Skeletal muscle tissue (tissue), 4 donors: ENCODE measurements around the gene SLC9A1. TPM values are rescaled to one million over a fixed set of nuclear protein-coding genes. Genes with fewer than 3 reads are reported as not detected.
A peak's percentile ranks its signal among the peaks of the same experiment; 100 is the strongest.

Experiments used
- H3K27ac ChIP-seq: one replicate; pipeline ENCODE4 v1.7.0; 2013; ENCODE audit warnings: mild to moderate bottlenecking, low read depth, low read length, inconsistent platforms
- H3K27me3 ChIP-seq, 3 donors: one replicate each; pipeline ENCODE4 v1.7.0; 2013; ENCODE audit warnings: low read length in 3 of 3; ENCODE audit not compliant: control insufficient read depth in 3 of 3, insufficient read depth in 3 of 3
- H3K36me3 ChIP-seq, 3 donors: one replicate each; pipeline ENCODE4 v1.7.0; 2013; ENCODE audit warnings: low read length in 3 of 3; ENCODE audit not compliant: control insufficient read depth in 3 of 3, insufficient read depth in 3 of 3
- H3K4me1 ChIP-seq, 3 donors: one replicate each; pipeline ENCODE4 v1.7.0; 2013; ENCODE audit warnings: low read length in 3 of 3, mild to moderate bottlenecking in 3 of 3; ENCODE audit not compliant: control insufficient read depth in 3 of 3, insufficient read depth in 3 of 3
- H3K4me3 ChIP-seq, 3 donors: one replicate each; pipeline ENCODE4 v1.7.0; 2013; ENCODE audit warnings: low read length in 3 of 3
- H3K9ac ChIP-seq, 3 donors: one replicate each; pipeline ENCODE4 v1.7.0; 2013; ENCODE audit warnings: low read length in 3 of 3, mild to moderate bottlenecking in 3 of 3, moderate library complexity in 2 of 3, low read depth in 1 of 3
- H3K9me3 ChIP-seq, 3 donors: one replicate each; pipeline ENCODE4 v1.7.0; 2013; ENCODE audit warnings: low read length in 3 of 3; ENCODE audit not compliant: control insufficient read depth in 3 of 3
- total RNA-seq: library from RNA; depleted of rRNA; stranded (reverse); fragments of >200 nt; gene quantifications from one replicate; pipeline ENCODE4 v1.2.3, GENCODE V29; 2014
- donor health status: Osteomylitis.

SLC9A1 gene
- total RNA-seq, 1 donor from 2014 or later, result 1.6 TPM

DNA sequence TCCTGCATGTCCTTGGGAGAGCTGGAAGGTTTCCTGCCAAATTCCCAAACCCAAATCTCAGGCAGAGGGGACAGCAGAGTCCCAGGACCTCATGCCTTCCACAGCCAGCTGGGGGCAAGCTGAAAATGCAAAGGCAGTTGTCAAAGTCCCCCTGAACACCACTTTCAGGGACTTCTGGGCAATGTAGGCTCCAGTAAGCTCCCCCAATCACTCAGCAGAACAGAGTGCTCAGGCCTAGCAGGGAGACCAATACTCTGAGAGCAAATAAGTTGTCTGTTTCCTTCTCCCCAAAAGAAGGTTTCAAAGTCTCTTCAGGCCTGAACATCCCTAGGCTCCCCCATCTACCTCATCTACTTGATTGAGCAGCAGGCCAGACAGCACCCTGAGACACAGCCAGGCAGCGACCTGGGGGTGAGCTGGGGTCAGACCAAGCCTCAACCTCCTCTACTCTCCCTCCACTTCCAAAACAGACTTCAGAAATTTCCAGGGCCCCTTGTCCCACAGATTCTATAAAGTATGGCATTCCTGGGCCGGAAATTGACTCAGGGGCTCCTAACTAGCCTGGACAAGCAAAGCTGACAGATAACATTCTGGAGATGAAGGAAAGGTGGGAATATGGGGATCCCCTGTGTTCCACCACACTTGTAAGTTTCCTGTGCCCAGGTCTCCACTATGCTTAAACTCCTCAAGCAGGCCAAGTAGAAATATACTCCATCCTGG lies 1.9 kb downstream of the SLC9A1 start:
- H3K27ac ChIP-seq, result peak overlapping the region; percentile 87
- no peaks in the 10 kb centered on the region for H3K27me3 ChIP-seq
- H3K4me1 ChIP-seq, result peaks cover 65 to 68% (median 67%) of the 10 kb centered on the region in 3 donors
- H3K9ac ChIP-seq, result peak overlapping the region; percentile 80 to 93 (median 93)
- no peaks in the 10 kb centered on the region for H3K36me3 ChIP-seq
- H3K4me3 ChIP-seq, result peak overlapping the region; percentile 71 to 86 (median 86)
- H3K9me3 ChIP-seq, result no peaks in the 10 kb centered on the region

DNA sequence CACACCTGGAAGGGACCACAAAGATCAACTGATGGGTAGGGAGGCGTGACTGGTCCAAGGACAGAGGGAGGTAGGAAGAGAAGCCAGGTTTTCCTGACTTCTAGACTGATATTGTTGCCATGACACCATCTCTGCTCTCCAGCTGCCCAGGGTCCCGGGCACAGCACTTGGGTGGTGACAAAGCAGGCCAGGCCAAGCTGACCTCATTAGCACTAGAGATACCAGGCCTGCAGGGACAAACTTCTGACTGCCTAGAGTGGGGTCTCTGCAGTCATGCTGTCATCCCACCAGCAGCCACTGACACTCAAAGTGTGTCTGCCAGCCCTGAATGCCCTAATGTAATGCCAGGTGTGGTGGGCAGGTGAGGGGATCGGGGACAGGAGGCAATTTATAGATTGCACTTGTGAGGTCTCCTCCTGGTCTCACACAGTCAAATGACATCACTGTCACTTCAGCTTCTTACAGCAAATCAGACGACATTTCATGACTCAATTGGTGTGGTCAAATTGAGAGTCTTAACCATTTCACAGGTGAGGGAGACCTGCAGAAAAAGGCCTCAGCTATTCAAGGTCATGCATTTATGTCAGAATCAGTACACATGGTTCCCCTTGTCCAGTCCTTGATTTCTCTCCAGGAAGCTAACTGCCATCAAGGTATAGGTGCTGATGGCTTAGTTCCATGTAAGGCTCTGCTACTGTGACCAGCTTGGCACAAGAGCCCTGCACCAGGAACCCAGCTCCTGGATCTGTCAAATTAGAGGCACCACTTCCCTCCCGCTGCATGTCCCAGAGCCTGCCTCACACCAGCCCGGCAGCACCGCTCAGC lies 2.7 kb downstream of the SLC9A1 start:
- H3K27ac ChIP-seq, result peak overlapping the region; percentile 87
- peak overlapping the region; percentile 71 to 86 (median 86) for H3K4me3 ChIP-seq
- H3K4me1 ChIP-seq, result peaks cover 67 to 72% (median 67%) of the 10 kb centered on the region in 3 donors

DNA sequence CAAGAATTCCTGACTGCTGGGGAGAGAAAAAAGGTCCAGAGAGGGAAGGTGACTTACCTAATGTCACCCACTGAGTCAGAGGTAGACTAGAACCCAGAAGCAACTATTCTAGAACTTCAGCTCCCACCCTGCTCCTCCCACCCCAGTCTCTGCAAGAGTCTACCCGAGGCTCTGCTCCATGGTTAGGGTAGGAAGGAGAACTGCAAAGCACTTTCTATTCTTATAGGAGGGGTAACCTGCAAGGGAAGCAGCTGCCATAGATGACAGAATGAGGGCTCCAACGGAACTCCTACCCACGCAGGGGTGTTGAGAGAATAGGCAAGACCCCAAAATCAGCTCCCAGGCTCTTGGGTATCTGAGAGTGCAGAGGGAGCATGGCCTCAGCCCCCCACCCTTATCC lies 4.3 kb downstream of the SLC9A1 start:
- H3K27me3 ChIP-seq, result no peaks in the 10 kb centered on the region
- H3K4me1 ChIP-seq, result peaks cover 76 to 82% (median 76%) of the 10 kb centered on the region in 3 donors
- peak overlapping the region in 1 of 3 donors; percentile 19 for H3K9ac ChIP-seq
- no peaks in the 10 kb centered on the region for H3K36me3 ChIP-seq
- H3K9me3 ChIP-seq, result no peaks in the 10 kb centered on the region
- H3K27ac ChIP-seq, result peak overlapping the region; percentile 27
- H3K4me3 ChIP-seq, result peak overlapping the region in 1 of 3 donors; percentile 29

More for the DNA sequence above, 2.7 kb downstream of the SLC9A1 start:
- H3K27me3 ChIP-seq, result no peaks in the 10 kb centered on the region
- no peaks in the 10 kb centered on the region for H3K36me3 ChIP-seq
- peak overlapping the region; percentile 80 to 93 (median 93) for H3K9ac ChIP-seq
- no peaks in the 10 kb centered on the region for H3K9me3 ChIP-seq

DNA sequence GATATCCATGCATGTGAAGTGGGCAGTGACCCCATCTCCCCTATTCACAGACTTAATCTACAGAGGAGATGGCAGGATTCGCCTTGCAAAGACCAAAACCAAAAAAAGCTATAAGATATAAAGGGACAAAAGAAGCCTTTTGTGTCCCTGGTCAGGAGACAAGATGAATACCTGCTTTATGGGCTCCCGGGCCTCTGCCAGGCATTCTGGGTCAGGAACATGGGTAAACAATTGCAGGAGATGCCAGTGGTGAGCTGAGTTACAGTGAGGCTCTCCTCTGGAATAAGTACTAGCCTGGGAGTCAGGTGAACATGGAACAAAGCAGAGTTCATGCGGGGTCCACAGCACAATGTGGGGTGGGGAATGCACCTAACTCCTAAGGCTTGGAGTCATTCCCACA lies 4.7 kb downstream of the SLC9A1 start:
- no peaks in the 10 kb centered on the region for H3K36me3 ChIP-seq
- H3K4me1 ChIP-seq, result peaks cover 76 to 83% (median 77%) of the 10 kb centered on the region in 3 donors
- H3K9me3 ChIP-seq, result no peaks in the 10 kb centered on the region
- H3K27ac ChIP-seq, result peak overlapping the region; percentile 27
- no peaks in the 10 kb centered on the region for H3K27me3 ChIP-seq
- peak overlapping the region in 1 of 3 donors; percentile 60 for H3K9ac ChIP-seq
- peak overlapping the region in 1 of 3 donors; percentile 14 for H3K4me3 ChIP-seq

DNA sequence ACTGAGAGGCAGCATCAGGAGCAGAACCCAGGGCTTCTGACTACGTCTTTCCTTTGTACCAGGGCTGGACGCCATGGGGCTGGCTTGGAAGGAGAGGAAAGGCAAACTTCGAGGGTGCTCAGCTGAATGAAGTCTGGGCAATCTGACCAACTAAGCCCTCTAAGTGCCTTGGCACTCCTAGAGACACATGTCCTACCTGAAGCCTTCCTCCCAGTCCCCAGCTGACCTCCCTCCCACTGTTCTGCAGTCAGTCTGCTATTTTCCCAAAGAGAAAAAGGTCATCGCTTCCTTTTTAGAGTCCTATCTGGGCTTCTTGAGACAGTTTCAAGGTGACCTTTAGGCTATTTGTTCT lies 5.2 kb downstream of the SLC9A1 start:
- no peaks in the 10 kb centered on the region for H3K9me3 ChIP-seq
- peak overlapping the region in 1 of 3 donors; percentile 60 for H3K9ac ChIP-seq
- peak overlapping the region; percentile 27 for H3K27ac ChIP-seq
- peaks cover 80 to 87% (median 81%) of the 10 kb centered on the region in 3 donors for H3K4me1 ChIP-seq
- peak overlapping the region in 1 of 3 donors; percentile 29 for H3K4me3 ChIP-seq
- H3K36me3 ChIP-seq, result no peaks in the 10 kb centered on the region
- H3K27me3 ChIP-seq, result no peaks in the 10 kb centered on the region

DNA sequence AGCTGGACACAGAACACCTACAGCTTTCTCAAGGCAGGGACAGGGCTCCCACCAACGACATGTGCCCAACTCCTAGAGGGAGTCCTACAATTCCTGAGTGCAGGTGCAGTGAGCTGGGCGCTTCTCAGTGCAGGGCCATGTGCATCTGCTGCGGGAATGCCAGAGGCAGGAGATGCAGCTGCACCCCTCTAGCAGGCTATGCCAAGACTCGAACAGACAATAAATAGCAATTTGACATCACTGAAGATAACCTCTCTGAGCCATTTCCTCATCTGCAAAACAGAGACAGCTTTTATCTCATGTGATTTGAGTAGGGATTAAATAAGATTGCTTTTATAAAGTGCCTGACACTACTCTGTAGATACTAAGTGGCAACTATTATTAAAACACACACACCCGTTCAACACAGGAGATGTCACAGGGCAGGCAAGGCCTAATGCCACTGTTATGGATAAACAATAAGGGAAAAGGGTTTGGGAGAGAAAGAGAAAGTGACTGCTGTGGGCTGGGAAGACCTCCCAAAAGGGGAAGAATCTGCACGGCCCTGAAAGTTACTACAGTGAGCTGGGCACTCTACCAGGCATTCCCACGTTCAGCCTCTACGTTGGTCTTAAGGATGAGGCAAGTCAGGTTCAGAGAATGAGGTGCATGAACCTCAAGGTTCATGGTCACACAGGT lies 5.7 kb downstream of the SLC9A1 start:
- no peaks in the 10 kb centered on the region for H3K36me3 ChIP-seq
- no peaks in the 10 kb centered on the region for H3K27me3 ChIP-seq
- peak overlapping the region in 1 of 3 donors; percentile 29 for H3K4me3 ChIP-seq
- H3K9ac ChIP-seq, result peak overlapping the region in 2 of 3 donors; percentile 11 to 60
- peak overlapping the region; percentile 27 for H3K27ac ChIP-seq
- no peaks in the 10 kb centered on the region for H3K9me3 ChIP-seq
- peaks cover 80 to 88% (median 83%) of the 10 kb centered on the region in 3 donors for H3K4me1 ChIP-seq

DNA sequence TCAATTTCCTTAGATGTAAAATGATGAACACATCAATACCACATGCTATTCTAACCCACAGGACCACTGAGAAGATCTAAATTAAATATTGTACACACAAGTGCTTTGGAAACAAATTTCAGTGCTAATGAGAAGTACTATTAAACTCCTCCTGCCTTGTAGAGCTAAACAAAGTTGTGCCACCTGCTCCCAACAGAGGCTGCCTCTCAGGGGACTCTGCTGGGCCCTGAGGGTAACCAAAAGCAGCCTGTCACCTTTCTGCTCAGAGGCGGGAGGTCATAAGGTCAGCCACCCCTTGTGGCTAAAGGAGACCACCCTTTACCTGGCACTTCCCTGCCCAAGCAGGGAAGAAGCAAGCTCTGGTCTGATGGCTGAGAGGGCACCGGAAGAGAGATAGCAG lies 6.3 kb downstream of the SLC9A1 start:
- H3K9ac ChIP-seq, result peak overlapping the region in 2 of 3 donors; percentile 11 to 60
- H3K4me1 ChIP-seq, result peaks cover 80 to 86% (median 82%) of the 10 kb centered on the region in 3 donors
- H3K9me3 ChIP-seq, result no peaks in the 10 kb centered on the region
- H3K36me3 ChIP-seq, result no peaks in the 10 kb centered on the region
- no peak overlapping the region for H3K4me3 ChIP-seq
- H3K27ac ChIP-seq, result peak overlapping the region; percentile 27
- no peaks in the 10 kb centered on the region for H3K27me3 ChIP-seq

DNA sequence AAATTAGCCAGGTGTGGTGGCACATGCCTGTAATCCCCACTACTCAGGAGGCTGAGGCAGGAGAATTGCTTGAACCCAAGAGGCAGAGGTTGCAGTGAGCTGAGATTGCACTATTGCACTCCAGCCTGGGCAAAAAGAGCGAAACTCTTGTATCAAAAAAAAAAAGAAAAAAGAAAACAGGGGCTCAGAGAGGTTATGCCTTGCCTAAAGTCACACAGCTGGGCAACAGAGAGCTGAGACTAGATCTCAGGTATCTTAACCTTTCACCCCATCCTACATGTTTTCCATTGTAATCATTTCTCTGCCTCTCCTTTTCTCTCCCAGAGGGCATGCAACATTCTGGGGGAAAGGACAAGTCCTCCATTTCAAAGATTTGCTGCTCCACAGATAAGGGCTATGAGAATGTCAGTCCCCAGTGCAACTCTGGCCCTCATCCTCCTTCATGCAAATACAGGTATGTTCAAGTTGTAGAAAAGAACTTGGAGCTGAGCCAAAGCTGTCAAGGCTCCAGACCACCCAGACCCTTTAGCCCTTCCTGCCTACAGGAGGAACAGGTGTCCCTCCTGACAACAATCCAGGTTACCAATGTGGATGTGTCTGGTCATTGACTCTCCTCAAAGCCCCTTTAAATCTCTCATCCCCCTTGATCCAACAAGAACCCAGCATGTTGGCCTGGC lies 6.9 kb downstream of the SLC9A1 start:
- no peaks in the 10 kb centered on the region for H3K27me3 ChIP-seq
- peaks cover 80 to 86% (median 82%) of the 10 kb centered on the region in 3 donors for H3K4me1 ChIP-seq
- no peak overlapping the region for H3K4me3 ChIP-seq
- no peak overlapping the region for H3K27ac ChIP-seq
- H3K36me3 ChIP-seq, result no peaks in the 10 kb centered on the region
- H3K9me3 ChIP-seq, result no peaks in the 10 kb centered on the region
- H3K9ac ChIP-seq, result peak overlapping the region in 2 of 3 donors; percentile 22 to 60

DNA sequence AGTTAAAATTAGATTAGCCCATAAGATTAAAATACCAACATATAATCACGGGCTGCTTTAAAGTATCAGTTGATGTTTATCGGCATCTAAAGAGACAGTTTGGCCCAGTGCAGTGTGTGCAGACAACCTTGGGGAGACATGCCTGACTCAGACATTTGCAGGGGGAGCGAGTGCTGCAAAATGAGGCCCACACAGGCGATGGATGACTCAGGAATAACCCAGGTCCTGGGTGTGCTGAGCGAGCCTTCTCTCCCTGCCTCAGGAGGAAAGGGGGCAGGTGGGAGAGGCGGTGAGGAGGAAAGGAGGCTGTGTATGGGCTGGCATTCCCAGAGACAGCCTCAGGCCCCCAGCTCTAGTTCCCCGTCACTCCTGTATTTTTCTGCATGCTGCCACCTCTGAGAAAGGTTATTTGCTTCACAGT lies 9.0 kb downstream of the SLC9A1 start:
- peak overlapping the region; percentile 51 to 76 (median 71) for H3K9ac ChIP-seq
- H3K4me3 ChIP-seq, result peak overlapping the region in 1 of 3 donors; percentile 35
- peak overlapping the region; percentile 83 for H3K27ac ChIP-seq
- H3K27me3 ChIP-seq, result no peaks in the 10 kb centered on the region
- H3K9me3 ChIP-seq, result no peaks in the 10 kb centered on the region
- H3K36me3 ChIP-seq, result no peaks in the 10 kb centered on the region
- H3K4me1 ChIP-seq, result peaks cover 82 to 88% (median 85%) of the 10 kb centered on the region in 3 donors
